ENCODE measurements around the gene PCDHGA1.

- TF ChIP-seq CTCF (IDR thresholded peaks at IDR 0.05; ENCODE audit: insufficient read depth, low read length, poor library complexity, severe bottlenecking) (no peak), EZH2phosphoT487 (conservative IDR thresholded peaks at IDR 0.05; ENCODE audit: low read length) (no peak)
Observed at GRCh38 chr5:141338538-141339306, 8.4 kb downstream of the PCDHGA1 start, which contains the start of gene PCDHGA2.

Data from SU-DHL-6 (cell line).